ENCODE results near the gene SESTD1. TPM values are rescaled to one million over a fixed set of nuclear protein-coding genes. Genes with fewer than 3 reads are reported as not detected.
A peak's percentile ranks its signal among the peaks of the same experiment; 100 is the strongest.

The SESTD1 gene
- total and polyA plus RNA-seq, 2 of the 13 experiments (the other 11 are each of a cell fraction or from before 2014, with no cell fraction given) = 74.4 to 101 TPM

DNA sequence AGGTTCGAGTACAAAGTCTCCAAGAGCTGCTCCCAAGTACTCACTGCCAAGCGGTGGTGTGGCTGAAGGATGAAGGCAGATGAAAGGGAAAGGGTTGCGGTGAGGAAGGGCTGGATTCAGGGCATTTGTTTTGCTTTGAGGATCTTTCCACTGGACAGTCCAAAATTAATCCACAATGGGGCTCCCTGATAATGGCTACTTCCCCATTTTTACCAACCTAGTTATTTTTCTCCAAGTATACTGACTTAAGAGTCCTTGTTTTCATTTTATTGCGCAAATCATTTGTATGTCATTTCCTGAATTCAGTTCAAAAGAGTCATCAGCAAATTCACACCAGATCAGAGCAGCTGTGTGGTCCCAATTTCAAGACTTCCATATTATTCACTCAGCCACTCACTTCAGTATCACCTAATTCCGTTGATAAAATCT, 464 bp upstream of the SESTD1 start (continued):
- TF ChIP-seq U2AF1 (optimal IDR thresholded peaks at IDR 0.05; ENCODE audit: low read depth, low read length) (no peak), MTF2 (CRISPR knock-in tag; IDR thresholded peaks at IDR 0.05; ENCODE audit: borderline replicate concordance) (no peak), TBP (CRISPR knock-in tag; IDR thresholded peaks at IDR 0.05) (no peak), TOPORS (CRISPR knock-in tag; IDR thresholded peaks at IDR 0.05) (no peak), POGZ (CRISPR knock-in tag; IDR thresholded peaks at IDR 0.05) (no peak; the same call in 1 of the 2 replicates), FIP1L1 (IDR thresholded peaks at IDR 0.05; ENCODE audit: borderline replicate concordance, insufficient read depth, low read depth, low read length) (no peak), ZNF136 (CRISPR knock-in tag; IDR thresholded peaks at IDR 0.05; ENCODE audit: low read depth) (no peak), RXRA (CRISPR knock-in tag; IDR thresholded peaks at IDR 0.05) (0 out of 2 replicates have a peak, but pooled peaks have one; percentile 12), ZNF788 (CRISPR knock-in tag; IDR thresholded peaks at IDR 0.05; ENCODE audit: borderline replicate concordance) (0 out of 2 replicates have a peak, but pooled peaks have one; percentile 0), ZNF550 (CRISPR knock-in tag; IDR thresholded peaks at IDR 0.05; ENCODE audit: borderline replicate concordance) (no peak), TCF7 (IDR thresholded peaks at IDR 0.05; ENCODE audit: low read depth) (no peak), SAFB2 (CRISPR knock-in tag; IDR thresholded peaks at IDR 0.05; ENCODE audit: borderline replicate concordance, low read depth) (no peak), CC2D1A (CRISPR knock-in tag; IDR thresholded peaks at IDR 0.05) (no peak), PPARG (CRISPR knock-in tag; conservative IDR thresholded peaks at IDR 0.05) (no peak), ZSCAN25 (CRISPR knock-in tag; IDR thresholded peaks at IDR 0.05) (no peak), NFRKB (IDR thresholded peaks at IDR 0.05) (no peak), ZNF543 (CRISPR knock-in tag; IDR thresholded peaks at IDR 0.05) (no peak), NR2F1 (CRISPR knock-in tag; IDR thresholded peaks at IDR 0.05) (no peak), TCF7L2 (IDR thresholded peaks at IDR 0.05; ENCODE audit: low read depth, low read length) (no peak), MAF1 (CRISPR knock-in tag; IDR thresholded peaks at IDR 0.05; ENCODE audit: borderline replicate concordance) (no peak), RORA (CRISPR knock-in tag; IDR thresholded peaks at IDR 0.05) (no peak), ZNF451 (CRISPR knock-in tag; IDR thresholded peaks at IDR 0.05) (0 out of 2 replicates have a peak, but pooled peaks have one; percentile 1), ONECUT2 (CRISPR knock-in tag; IDR thresholded peaks at IDR 0.05) (no peak), RARG (CRISPR knock-in tag; IDR thresholded peaks at IDR 0.05; ENCODE audit: low read depth) (no peak), ARHGAP35 (CRISPR knock-in tag; IDR thresholded peaks at IDR 0.05; ENCODE audit: borderline replicate concordance) (no peak), SRSF4 (IDR thresholded peaks at IDR 0.05; ENCODE audit: low read depth, low read length, poor library complexity, severe bottlenecking) (no peak), ZFP82 (CRISPR knock-in tag; IDR thresholded peaks at IDR 0.05; ENCODE audit: borderline replicate concordance) (no peak)
- TF ChIP-seq, protein P1, sequence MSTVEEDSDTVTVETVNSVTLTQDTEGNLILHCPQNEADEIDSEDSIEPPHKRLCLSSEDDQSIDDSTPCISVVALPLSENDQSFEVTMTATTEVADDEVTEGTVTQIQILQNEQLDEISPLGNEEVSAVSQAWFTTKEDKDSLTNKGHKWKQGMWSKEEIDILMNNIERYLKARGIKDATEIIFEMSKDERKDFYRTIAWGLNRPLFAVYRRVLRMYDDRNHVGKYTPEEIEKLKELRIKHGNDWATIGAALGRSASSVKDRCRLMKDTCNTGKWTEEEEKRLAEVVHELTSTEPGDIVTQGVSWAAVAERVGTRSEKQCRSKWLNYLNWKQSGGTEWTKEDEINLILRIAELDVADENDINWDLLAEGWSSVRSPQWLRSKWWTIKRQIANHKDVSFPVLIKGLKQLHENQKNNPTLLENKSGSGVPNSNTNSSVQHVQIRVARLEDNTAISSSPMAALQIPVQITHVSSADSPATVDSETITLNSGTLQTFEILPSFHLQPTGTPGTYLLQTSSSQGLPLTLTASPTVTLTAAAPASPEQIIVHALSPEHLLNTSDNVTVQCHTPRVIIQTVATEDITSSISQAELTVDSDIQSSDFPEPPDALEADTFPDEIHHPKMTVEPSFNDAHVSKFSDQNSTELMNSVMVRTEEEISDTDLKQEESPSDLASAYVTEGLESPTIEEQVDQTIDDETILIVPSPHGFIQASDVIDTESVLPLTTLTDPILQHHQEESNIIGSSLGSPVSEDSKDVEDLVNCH (CRISPR knock-in tag; IDR thresholded peaks at IDR 0.05) = no peak
- TF ChIP-seq, protein P2, sequence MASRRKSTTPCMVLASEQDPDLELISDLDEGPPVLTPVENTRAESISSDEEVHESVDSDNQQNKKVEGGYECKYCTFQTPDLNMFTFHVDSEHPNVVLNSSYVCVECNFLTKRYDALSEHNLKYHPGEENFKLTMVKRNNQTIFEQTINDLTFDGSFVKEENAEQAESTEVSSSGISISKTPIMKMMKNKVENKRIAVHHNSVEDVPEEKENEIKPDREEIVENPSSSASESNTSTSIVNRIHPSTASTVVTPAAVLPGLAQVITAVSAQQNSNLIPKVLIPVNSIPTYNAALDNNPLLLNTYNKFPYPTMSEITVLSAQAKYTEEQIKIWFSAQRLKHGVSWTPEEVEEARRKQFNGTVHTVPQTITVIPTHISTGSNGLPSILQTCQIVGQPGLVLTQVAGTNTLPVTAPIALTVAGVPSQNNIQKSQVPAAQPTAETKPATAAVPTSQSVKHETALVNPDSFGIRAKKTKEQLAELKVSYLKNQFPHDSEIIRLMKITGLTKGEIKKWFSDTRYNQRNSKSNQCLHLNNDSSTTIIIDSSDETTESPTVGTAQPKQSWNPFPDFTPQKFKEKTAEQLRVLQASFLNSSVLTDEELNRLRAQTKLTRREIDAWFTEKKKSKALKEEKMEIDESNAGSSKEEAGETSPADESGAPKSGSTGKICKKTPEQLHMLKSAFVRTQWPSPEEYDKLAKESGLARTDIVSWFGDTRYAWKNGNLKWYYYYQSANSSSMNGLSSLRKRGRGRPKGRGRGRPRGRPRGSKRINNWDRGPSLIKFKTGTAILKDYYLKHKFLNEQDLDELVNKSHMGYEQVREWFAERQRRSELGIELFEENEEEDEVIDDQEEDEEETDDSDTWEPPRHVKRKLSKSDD (CRISPR knock-in tag; IDR thresholded peaks at IDR 0.05; ENCODE audit: low read depth) = no peak

Data from HepG2 (cell line).